Mucosa of stomach (tissue), 1 donor: ENCODE data around the gene MYOCOS.

Source experiments
- H3K27me3 ChIP-seq: one replicate; pipeline ENCODE4 v1.7.0; 2013; ENCODE audit warnings: mild to moderate bottlenecking, low read length; ENCODE audit not compliant: control insufficient read depth, insufficient read depth
- H3K36me3 ChIP-seq: one replicate; pipeline ENCODE4 v1.7.0; 2013; ENCODE audit warnings: low read length; ENCODE audit not compliant: control insufficient read depth, insufficient read depth
- H3K4me1 ChIP-seq: one replicate; pipeline ENCODE4 v1.7.0; 2013; ENCODE audit warnings: mild to moderate bottlenecking, low read length; ENCODE audit not compliant: control insufficient read depth, insufficient read depth
- H3K4me3 ChIP-seq: one replicate; pipeline ENCODE4 v1.7.0; 2013; ENCODE audit warnings: low read length
- H3K9ac ChIP-seq: one replicate; pipeline ENCODE4 v1.7.0; 2013; ENCODE audit warnings: mild to moderate bottlenecking, low read length, moderate library complexity
- H3K9me3 ChIP-seq: one replicate; pipeline ENCODE4 v1.7.0; 2013; ENCODE audit warnings: mild to moderate bottlenecking, low read length, moderate library complexity; ENCODE audit not compliant: control insufficient read depth
- donor health status: Pancreatic carcinoma.

The MYOCOS gene, protein sequence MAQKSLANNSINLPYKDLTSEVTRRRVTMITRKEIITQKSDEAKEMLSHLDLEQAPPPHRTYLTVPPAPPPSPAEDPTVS

GRCh38 chr1:171622152-171622462, at the start of gene MYOCOS:
Gene MYOCOS (plus strand): TSS chr1:171622243. CDS start chr1:171623884, 1,641 bp downstream.
- no peak within 1 kb of the TSS for H3K4me3 ChIP-seq

DNA sequence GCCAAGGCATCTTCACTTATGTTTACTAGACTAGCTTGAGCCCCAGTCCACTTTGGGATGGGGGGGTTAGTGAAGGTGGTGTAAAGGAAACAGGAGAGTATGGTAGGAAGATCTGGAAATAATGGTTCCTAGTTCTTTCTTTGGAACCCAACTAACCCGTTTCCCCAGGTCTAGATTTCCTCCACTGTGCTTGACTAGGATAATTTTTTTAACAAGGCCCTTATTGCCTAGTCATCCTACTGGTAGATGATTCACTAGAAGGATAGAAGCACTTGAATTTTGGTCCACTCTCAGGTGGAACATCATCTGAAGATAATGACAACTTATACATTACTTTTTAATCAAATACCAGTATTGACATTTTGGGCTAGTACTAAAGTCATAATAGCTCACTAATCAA, 45.9 kb upstream of the MYOCOS start:
- peaks cover 11% of the 10 kb centered on the region for H3K36me3 ChIP-seq

More at GRCh38 chr1:171622152-171622462, at the start of gene MYOCOS:
- H3K4me1 ChIP-seq = no peaks in the 10 kb centered on the region
- no peaks in the 10 kb centered on the region for H3K9me3 ChIP-seq
- H3K27me3 ChIP-seq = no peaks in the 10 kb centered on the region
- H3K36me3 ChIP-seq = no peaks in the 10 kb centered on the region
- no peak within 1 kb of the TSS for H3K9ac ChIP-seq

GRCh38 chr1:171581226-171581625, 40.8 kb upstream of the MYOCOS start:
- H3K9me3 ChIP-seq = no peaks in the 10 kb centered on the region
- peaks cover 5% of the 10 kb centered on the region for H3K36me3 ChIP-seq
- no peak overlapping the region for H3K9ac ChIP-seq
- H3K27me3 ChIP-seq = no peaks in the 10 kb centered on the region
- no peak overlapping the region for H3K4me3 ChIP-seq
- H3K4me1 ChIP-seq = no peaks in the 10 kb centered on the region

More for the DNA sequence above, 45.9 kb upstream of the MYOCOS start:
- Histone ChIP-seq H3K9ac (no peak overlapping the region), H3K4me1 (no peaks in the 10 kb centered on the region), H3K9me3 (no peaks in the 10 kb centered on the region), H3K4me3 (no peak overlapping the region), H3K27me3 (no peaks in the 10 kb centered on the region)

DNA sequence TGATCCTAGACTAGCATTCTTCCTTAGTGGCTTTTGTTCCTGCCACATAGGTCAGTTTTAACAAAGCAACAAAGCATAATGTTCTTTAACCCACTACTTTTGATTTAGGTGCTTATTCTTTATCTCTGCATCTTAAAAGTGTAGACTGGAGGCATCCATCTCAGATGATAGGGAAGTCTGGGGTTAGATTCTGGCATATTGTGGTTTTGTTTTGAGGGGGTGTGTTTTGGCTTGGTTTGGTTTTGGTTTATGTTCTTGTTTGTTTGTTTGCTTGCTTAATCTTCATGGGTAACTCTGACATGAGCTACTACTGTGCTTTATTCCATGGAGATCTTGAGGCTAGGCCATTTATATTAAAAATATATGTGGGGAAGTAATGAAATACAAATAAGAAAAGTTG, 40.3 kb upstream of the MYOCOS start:
- no peaks in the 10 kb centered on the region for H3K9me3 ChIP-seq
- no peaks in the 10 kb centered on the region for H3K4me1 ChIP-seq
- peaks cover 5% of the 10 kb centered on the region for H3K36me3 ChIP-seq
- no peaks in the 10 kb centered on the region for H3K27me3 ChIP-seq
- no peak overlapping the region for H3K9ac ChIP-seq
- no peak overlapping the region for H3K4me3 ChIP-seq

DNA sequence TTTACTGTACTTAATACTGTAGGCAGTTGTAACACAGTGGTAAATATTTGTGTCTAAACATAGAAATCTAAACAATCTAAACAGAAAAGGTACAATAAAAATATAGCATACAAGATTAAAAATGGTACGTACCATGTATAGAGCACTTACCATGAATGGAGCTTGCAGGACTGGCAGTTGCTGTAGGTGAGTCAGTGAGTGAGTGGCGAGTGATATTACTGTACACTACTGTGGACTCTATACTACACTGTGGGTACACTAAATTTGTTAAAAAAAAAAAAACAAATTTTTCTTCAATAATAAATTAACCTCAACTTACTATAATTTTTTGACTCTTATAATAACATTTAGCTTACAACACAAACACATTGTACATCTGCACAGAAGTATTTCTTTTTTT, 39.5 kb upstream of the MYOCOS start:
- Histone ChIP-seq H3K9me3 (no peaks in the 10 kb centered on the region), H3K4me1 (no peaks in the 10 kb centered on the region), H3K4me3 (no peak overlapping the region), H3K9ac (no peak overlapping the region), H3K36me3 (peaks cover 8% of the 10 kb centered on the region), H3K27me3 (no peaks in the 10 kb centered on the region)

DNA sequence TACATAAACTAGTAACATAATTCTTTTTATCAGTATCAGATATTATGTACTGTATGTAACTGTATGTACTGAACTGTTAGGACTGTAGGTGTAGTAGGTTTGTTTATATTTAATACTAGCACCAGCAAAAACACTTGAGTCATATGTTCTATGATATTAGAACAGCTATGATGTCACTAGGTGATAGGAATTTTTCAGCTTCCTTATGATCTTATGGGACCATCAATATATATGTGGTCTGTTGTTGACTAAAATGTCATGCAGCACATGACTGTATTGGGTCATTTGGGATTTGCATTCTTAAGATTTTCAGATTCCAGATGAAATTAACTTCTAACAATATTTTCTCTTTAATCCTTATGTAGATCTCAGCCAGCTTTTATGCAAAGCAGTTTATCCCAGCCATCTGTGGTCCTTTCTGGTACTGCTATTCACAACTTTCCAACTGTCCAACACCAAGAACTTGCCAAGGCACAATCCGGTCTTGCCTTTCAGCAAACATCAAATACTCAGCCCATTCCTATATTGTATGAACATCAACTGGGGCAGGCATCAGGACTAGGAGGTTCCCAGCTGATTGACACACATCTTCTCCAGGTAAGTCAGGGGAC, 38.3 kb upstream of the MYOCOS start:
- Histone ChIP-seq H3K27me3 (no peaks in the 10 kb centered on the region), H3K36me3 (peaks cover 8% of the 10 kb centered on the region), H3K4me3 (no peak overlapping the region), H3K4me1 (no peaks in the 10 kb centered on the region), H3K9me3 (no peaks in the 10 kb centered on the region), H3K9ac (no peak overlapping the region)

DNA sequence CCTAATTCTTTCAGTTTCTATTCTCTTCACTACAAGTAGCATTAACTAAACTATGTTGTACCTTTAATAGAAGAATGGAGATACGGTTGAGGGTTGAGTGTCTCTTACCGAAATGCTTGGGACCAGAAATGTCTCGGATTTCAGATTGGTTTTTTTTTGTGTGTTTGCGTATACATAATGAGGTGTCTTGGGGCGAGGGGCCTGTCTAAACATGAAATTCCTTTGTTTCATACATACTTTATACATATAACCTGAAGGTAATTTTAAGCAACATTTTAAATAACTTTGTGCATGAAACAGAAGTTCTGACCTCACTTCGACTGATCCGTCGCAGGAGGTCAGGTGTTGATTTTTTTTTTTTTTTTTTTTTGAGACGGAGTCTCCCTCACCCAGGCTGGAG, 36.3 kb upstream of the MYOCOS start:
- peaks cover 14% of the 10 kb centered on the region for H3K36me3 ChIP-seq

DNA sequence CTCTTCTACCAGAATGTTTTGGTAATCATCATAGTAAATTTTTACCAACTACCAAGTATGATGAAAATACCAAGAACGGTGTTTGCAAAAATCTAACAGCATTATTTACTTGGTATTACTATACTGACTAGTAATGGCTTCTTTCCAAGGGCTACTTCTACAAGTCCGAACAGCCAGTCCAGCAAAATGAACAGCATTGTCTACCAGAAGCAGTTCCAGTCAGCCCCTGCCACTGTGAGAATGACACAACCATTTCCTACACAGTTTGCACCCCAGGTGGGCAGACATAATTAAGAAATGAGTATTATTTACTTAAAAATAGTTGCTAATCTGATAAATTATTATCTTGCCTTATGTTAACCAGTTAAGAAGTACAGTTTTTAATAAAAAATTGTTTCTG, 33.8 kb upstream of the MYOCOS start:
- peaks cover 18% of the 10 kb centered on the region for H3K36me3 ChIP-seq
- no peaks in the 10 kb centered on the region for H3K9me3 ChIP-seq
- H3K4me3 ChIP-seq = no peak overlapping the region
- no peak overlapping the region for H3K9ac ChIP-seq
- no peaks in the 10 kb centered on the region for H3K27me3 ChIP-seq
- no peaks in the 10 kb centered on the region for H3K4me1 ChIP-seq

More for the DNA sequence above, 36.3 kb upstream of the MYOCOS start:
- H3K27me3 ChIP-seq = no peaks in the 10 kb centered on the region
- no peaks in the 10 kb centered on the region for H3K4me1 ChIP-seq
- no peak overlapping the region for H3K9ac ChIP-seq
- no peaks in the 10 kb centered on the region for H3K9me3 ChIP-seq
- H3K4me3 ChIP-seq = no peak overlapping the region

GRCh38 chr1:171590022-171590421, 32.0 kb upstream of the MYOCOS start:
- H3K9me3 ChIP-seq = no peaks in the 10 kb centered on the region
- H3K4me3 ChIP-seq = no peak overlapping the region
- H3K4me1 ChIP-seq = no peaks in the 10 kb centered on the region
- H3K36me3 ChIP-seq = peaks cover 18% of the 10 kb centered on the region
- H3K27me3 ChIP-seq = no peaks in the 10 kb centered on the region
- no peak overlapping the region for H3K9ac ChIP-seq

- Histone ChIP-seq H3K9ac (no peak overlapping the region), H3K4me3 (no peak overlapping the region), H3K9me3 (no peaks in the 10 kb centered on the region), H3K36me3 (peaks cover 4% of the 10 kb centered on the region), H3K27me3 (no peaks in the 10 kb centered on the region), H3K4me1 (no peaks in the 10 kb centered on the region)
Observed at GRCh38 chr1:171595324-171595723, 26.7 kb upstream of the MYOCOS start.

DNA sequence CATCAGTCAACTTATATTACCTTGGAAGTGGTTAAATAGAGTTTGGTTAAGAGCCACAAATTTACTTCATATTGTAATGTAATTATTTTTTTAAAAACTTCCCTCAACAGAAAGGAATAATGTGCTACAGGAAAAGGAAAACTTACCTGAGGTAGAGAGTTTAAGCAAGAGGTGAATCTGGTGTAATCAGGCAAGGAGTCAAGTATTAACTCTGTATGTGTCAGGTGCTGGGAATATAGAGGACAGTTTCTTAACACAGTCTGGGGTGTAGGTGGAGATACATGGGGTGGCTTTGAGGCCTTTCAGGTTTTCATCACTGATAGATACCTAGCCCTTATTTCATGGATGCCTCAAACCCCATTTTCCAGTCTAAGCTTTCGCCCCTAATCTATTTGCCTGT, 25.9 kb upstream of the MYOCOS start:
- Histone ChIP-seq H3K4me1 (no peaks in the 10 kb centered on the region), H3K36me3 (peaks cover 4% of the 10 kb centered on the region), H3K9ac (no peak overlapping the region), H3K27me3 (no peaks in the 10 kb centered on the region), H3K9me3 (no peaks in the 10 kb centered on the region), H3K4me3 (no peak overlapping the region)

DNA sequence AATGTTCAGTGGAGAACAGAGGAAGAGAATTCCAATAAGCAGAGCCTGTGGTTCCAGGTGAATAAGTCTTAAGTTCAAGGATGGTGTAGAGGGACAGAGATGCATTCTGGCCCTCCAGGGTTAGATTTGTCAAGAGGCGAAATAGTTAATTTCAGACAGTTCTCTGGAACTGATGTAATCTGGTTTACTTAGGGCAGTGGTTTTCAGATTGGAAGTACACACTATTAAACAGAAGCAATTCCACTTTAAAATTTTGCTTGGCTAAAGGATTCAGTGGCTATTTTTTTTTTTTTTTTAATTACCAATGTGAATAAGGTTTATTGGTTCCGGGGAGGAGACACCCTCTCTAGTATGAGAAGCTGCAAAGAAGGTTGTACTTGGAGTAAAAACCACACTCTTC, 25.3 kb upstream of the MYOCOS start:
- peaks cover 4% of the 10 kb centered on the region for H3K36me3 ChIP-seq

DNA sequence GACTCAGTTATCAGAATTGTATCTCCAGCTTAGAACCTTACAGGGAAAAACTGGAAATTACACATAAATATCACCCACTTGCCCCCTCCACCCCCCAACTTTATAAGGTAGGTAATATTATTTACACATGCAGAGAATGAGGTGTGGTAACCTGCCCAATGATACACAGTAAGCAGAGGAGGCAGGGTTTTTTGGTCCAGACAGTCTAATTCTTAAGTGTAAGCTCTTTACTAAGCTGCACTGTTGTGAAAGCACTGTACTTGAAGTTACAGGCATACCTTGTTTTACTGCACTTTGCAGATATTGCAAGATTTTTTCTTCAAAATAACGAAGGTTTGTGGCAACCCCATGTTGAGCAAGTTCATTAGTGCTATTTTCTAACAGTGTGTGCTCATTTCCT, 24.8 kb upstream of the MYOCOS start:
- H3K27me3 ChIP-seq = no peaks in the 10 kb centered on the region
- no peak overlapping the region for H3K9ac ChIP-seq
- H3K4me1 ChIP-seq = no peaks in the 10 kb centered on the region
- H3K9me3 ChIP-seq = no peaks in the 10 kb centered on the region
- H3K4me3 ChIP-seq = no peak overlapping the region
- peaks cover 4% of the 10 kb centered on the region for H3K36me3 ChIP-seq

More for the DNA sequence above, 25.3 kb upstream of the MYOCOS start:
- Histone ChIP-seq H3K27me3 (no peaks in the 10 kb centered on the region), H3K4me3 (no peak overlapping the region), H3K4me1 (no peaks in the 10 kb centered on the region), H3K9me3 (no peaks in the 10 kb centered on the region), H3K9ac (no peak overlapping the region)
